MG63 (cell line): ENCODE data around the gene ADPRM. TPM values are rescaled to one million over a fixed set of nuclear protein-coding genes. Genes with fewer than 3 reads are reported as not detected.
"Not testable (repeated sequence)": the region's sequence is repeated elsewhere in the genome, so short reads cannot be mapped to it uniquely, and the experiment has no call there.

Experiments used
- DNase-seq: peaks from one replicate; pipeline ENCODE4 v3.0.0-alpha.2; 2020
- H3K27me3 ChIP-seq: fragments of 250-450 bp; sonication (Bioruptor Pico); 2 replicates; pipeline ENCODE4 v1.5.1; 2020; ENCODE audit warnings: mild to moderate bottlenecking, moderate library complexity
- H3K36me3 ChIP-seq: fragments of 250-450 bp; sonication (Bioruptor Pico); 2 replicates; pipeline ENCODE4 v1.5.1; 2020; ENCODE audit warnings: mild to moderate bottlenecking, moderate library complexity
- H3K4me3 ChIP-seq: fragments of 250-450 bp; sonication (Bioruptor Pico); 2 replicates; pipeline ENCODE4 v1.5.1; 2020; ENCODE audit warnings: mild to moderate bottlenecking, moderate library complexity
- H3K9me3 ChIP-seq: fragments of 250-450 bp; sonication (Bioruptor Pico); 2 replicates; pipeline ENCODE4 v1.5.1; 2020; ENCODE audit warnings: mild to moderate bottlenecking, moderate library complexity
- total RNA-seq: library from RNA; depleted of rRNA; stranded (reverse); fragments of >200 nt; shearing (Covaris generic); gene quantifications from 2 replicates; pipeline ENCODE4 v1.2.3, GENCODE V29; 2014; ENCODE audit warnings: low replicate concordance

The ADPRM gene
- total RNA-seq, 1 experiment from 2014 or later, result 12.5 TPM

DNA sequence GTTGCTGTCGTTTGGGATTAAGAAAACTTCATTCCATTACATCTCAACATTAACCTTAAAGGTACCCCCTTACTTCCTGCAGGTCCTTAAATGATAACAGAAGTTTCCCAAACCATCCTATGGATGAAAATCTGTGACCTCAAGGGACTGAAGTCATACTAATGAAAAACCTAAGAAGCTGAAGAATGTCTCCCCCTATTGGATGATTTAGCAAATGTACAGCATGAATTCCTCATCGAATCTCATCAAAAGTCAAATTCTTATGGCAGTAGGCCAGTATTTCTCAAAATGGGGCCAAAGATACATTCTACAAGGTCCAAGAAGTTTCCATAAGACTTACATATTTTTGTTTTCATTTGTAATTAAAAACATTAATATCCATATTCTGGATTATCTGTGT, 13.5 kb upstream of the ADPRM start:
- DNase-seq, result no peak

DNA sequence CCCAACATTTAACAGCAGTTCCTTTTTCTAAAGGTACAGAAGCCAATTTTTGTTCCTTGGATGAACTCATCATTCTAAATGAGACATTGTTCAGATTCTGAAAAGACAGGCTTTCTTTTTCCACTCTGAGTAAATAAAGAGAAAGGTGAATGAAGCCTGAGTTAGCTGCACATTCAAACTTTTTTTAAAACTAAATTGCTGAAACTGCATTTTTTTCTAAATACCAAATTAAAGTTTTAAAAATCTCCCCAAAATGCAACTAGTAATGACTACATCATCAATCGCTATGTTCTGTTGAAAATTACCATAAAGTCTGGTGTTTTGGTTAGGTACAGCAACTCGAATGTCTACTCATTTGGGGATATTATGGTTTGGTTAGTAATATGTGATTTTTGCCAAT, 9.9 kb upstream of the ADPRM start:
- no peak for DNase-seq
- Histone ChIP-seq H3K36me3 (peaks cover 82% of the 10 kb centered on the region), H3K9me3 (no peaks in the 10 kb centered on the region), H3K27me3 (no peaks in the 10 kb centered on the region), H3K4me3 (no peak overlapping the region)

More for the DNA sequence above, 13.5 kb upstream of the ADPRM start:
- H3K27me3 ChIP-seq, result no peaks in the 10 kb centered on the region
- no peak overlapping the region for H3K4me3 ChIP-seq
- no peaks in the 10 kb centered on the region for H3K9me3 ChIP-seq
- H3K36me3 ChIP-seq, result peaks cover 85% of the 10 kb centered on the region

DNA sequence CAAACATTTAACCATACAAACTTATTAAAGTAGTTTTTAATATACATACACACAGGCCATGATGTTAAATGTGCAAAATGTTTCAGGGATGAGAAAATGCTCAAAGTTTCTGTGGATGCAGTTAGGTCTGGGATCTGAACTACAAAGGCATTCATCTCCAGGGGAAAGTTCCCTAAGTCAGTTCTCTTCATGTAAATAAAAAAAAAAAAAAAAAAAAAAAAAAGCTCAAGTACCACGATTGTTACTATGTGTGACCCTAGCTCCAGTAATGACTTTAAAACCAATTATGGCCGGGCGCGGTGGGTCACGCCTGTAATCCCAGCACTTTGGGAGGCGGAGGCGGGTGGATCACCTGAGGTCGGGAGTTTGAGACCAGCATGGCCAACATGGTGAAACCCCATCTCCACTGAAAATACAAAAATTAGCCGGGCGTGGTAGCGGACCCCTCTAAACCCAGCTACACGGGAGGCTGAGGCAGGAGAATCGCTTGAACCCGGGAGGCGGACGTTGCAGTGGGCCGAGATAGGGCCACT, 1.5 kb upstream of the ADPRM start:
- not testable (repeated sequence) for H3K27me3 ChIP-seq, DNase-seq, H3K9me3 ChIP-seq
- Histone ChIP-seq H3K36me3 (peaks cover 52% of the 10 kb centered on the region), H3K4me3 (peak overlapping the region; percentile 88)

DNA sequence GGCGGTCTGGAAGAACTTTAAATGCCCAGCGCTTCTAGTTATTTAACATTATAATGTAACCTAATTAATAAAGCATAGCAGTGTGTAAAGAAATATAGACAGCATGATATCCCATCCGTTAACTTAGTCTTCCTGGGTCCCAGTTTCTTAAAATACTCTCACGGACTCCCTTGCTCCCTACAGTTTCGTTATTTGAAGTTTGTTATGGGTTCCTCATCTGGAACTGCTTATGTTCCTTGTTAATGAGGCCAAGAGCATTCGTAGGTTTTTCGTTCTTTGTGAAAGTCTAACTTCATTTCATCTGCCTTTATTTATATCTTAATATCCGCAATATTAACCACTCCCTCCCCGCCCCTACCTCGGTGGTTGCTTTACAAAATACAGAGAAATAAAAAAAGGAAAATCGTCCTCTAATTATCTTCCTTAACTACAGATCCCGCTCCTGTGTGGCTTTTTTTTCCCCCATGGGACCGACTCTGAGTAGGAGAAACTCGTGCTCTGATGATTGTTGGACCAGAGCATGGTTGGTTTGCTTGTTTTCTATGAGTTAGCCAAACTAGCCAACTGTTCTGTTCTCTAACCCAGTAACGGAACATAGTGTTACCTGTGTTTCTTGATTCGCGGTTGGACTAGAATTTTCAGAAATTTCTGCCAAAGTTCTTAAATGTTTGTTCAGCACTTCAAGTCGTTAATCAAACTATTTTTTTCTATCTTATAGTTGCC, 863 bp downstream of the ADPRM start:
- Histone ChIP-seq H3K36me3 (peaks cover 31% of the 10 kb centered on the region), H3K9me3 (no peaks in the 10 kb centered on the region), H3K4me3 (peak overlapping the region; percentile 88), H3K27me3 (no peaks in the 10 kb centered on the region)
- DNase-seq, result no peak

DNA sequence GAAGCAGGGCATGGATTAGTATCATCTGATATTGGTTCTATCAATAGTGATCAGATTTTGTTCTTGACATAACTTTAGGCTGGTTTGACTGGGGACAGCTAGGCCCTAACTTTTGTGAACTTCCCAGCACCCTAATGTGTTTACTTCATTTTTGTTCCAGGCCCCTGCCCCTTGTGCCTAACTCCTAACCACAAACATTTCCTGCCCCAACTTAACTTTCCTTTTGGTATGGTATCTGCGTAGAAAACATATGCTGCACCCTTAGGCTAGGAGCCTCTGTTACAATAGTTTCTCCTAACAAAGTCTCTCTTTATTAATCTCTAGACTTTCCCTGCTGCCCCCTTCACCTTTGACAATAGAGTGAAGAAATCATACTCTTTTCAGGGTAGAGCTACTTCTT, 2.5 kb downstream of the ADPRM start:
- no peak overlapping the region for H3K4me3 ChIP-seq
- H3K27me3 ChIP-seq, result no peaks in the 10 kb centered on the region
- no peak for DNase-seq
- H3K36me3 ChIP-seq, result peaks cover 18% of the 10 kb centered on the region
- H3K9me3 ChIP-seq, result no peaks in the 10 kb centered on the region

DNA sequence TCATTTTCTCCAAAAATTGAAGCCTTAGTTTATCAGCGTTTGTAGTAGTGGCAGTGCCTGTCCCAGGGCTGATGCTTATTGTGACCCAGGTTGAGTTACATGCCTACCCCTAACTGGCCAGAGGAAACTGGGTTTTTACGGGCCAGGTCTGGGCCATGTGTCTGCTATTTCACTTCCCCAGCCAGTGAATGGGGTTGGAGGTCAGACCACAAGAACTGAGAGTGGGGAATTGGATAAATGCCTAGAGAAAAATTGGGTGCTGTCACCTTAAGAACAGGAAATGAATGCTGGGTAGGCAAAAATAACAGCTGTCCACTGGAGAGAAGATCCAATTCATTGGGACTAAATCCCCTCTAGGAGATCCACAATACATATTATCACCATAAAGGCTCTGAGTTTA, 5.2 kb downstream of the ADPRM start:
- H3K4me3 ChIP-seq, result no peak overlapping the region
- H3K9me3 ChIP-seq, result no peaks in the 10 kb centered on the region
- H3K27me3 ChIP-seq, result no peaks in the 10 kb centered on the region
- no peak for DNase-seq
- peaks cover 31% of the 10 kb centered on the region for H3K36me3 ChIP-seq

DNA sequence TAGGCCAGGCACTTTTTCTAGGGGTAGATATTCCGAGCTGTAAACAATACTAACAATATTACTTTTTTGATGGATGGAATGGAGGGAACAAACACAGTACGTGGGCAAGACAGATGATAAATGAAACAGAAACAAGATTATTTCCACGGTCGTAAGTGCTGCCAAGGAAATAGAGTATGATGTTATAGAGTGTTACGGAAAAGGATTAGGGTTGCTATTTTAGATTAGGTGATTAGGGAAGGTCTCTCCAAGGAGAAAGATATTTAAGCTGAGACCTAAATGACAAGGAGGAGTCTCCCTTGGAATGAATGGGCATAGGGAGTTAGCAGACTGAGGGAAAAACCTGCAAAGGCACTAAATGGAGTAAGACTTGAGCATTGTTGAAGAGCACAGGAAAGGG, 8.3 kb downstream of the ADPRM start:
- Histone ChIP-seq H3K36me3 (peaks cover 57% of the 10 kb centered on the region), H3K27me3 (no peaks in the 10 kb centered on the region), H3K4me3 (no peak overlapping the region), H3K9me3 (no peaks in the 10 kb centered on the region)
- DNase-seq, result no peak

DNA sequence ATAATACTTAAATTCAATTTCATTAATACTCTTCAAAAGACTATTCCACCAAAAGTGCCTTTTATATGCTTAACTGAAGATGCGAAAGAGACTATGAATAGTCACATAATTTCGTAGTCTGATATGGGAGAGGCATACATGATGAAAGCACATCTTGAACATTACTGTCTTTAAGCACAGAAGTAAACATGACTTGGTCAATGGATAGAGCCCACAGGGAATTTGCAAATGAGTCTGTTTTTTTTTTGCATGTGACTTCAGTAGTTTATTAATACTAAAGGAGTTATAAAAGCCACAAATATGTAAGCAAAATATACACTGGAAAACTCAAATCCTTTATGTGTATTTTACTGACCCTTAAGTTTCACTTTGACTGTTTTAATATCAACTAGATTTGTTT, 15.9 kb downstream of the ADPRM start:
- Histone ChIP-seq H3K27me3 (no peaks in the 10 kb centered on the region), H3K4me3 (no peak overlapping the region), H3K9me3 (no peaks in the 10 kb centered on the region), H3K36me3 (peaks cover 48% of the 10 kb centered on the region)
- DNase-seq, result no peak

DNA sequence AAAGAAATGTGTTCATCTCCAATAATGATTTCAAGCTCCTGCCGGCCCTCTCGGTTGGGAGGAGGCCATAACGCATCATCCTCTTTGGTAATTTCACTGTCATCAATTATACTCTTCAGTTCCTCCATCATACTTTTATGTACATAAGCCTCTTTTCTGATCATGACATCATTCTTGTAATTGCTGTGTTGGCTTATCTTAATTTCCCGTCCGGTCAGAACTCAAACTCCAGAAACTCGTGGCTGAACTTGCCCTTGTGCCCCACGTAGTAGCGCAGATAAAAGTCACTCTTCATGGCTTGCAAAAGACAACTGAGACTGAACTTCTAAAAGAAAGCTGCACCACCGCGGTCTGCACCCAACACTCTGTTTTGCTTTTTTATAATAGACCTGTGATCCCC, 18.8 kb downstream of the ADPRM start:
- no peak overlapping the region for H3K4me3 ChIP-seq
- H3K27me3 ChIP-seq, result no peaks in the 10 kb centered on the region
- H3K36me3 ChIP-seq, result peaks cover 21% of the 10 kb centered on the region
- no peak for DNase-seq
- H3K9me3 ChIP-seq, result no peaks in the 10 kb centered on the region

DNA sequence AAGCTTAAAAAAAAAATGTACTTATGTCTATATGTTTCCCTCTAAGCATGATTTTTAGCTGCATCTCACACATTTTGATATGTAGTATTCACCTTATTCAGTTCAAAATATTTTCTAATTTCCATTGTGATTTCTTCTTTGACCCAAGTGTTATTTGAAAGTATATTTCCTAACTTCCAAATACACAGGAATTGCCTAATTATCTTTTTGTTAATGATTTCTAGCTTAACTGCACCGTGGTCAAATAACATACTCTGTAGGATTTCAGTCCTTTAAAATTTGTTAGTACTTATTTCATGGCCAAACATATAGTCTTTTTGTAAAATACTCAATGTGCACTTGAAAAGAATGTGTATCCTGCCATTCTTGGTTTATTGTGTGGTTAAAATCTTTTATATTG, 21.2 kb downstream of the ADPRM start:
- H3K9me3 ChIP-seq, result no peaks in the 10 kb centered on the region
- H3K36me3 ChIP-seq, result peaks cover 3% of the 10 kb centered on the region; the same call in 1 of the 2 replicates
- DNase-seq, result no peak
- H3K27me3 ChIP-seq, result no peaks in the 10 kb centered on the region
- H3K4me3 ChIP-seq, result no peak overlapping the region

DNA sequence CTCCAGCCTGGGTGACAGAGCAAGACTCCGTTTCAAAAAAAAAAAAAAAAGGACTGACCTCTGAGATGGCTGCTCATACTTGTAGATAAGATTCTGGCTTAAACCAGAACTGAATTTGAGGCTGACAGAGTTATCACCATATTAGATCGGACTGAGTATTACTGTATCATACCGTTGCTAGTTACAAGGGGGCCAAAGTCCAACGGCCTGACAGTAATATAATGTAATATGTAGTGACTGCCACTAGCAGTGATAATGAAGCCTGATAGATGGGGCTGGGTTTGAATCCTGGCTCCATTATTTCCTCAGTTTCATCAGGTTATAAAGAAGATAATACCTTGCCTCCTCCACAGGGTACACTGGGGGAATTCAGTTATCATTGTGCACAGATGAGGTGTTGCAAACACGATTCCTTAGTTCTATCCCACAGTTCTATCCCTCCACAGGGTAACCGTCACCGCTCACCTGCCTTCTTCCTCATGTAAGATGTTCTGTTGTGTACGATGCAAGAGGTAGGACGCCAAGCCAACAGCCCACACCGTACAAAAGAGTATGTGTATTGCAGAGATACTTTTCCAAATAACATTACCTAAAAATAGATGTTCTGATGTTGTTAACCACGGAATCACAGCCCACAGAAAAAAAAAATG, 27.3 kb downstream of the ADPRM start:
- Histone ChIP-seq H3K9me3 (no peaks in the 10 kb centered on the region), H3K4me3 (no peak overlapping the region), H3K36me3 (no peaks in the 10 kb centered on the region), H3K27me3 (no peaks in the 10 kb centered on the region)
- no peak for DNase-seq

DNA sequence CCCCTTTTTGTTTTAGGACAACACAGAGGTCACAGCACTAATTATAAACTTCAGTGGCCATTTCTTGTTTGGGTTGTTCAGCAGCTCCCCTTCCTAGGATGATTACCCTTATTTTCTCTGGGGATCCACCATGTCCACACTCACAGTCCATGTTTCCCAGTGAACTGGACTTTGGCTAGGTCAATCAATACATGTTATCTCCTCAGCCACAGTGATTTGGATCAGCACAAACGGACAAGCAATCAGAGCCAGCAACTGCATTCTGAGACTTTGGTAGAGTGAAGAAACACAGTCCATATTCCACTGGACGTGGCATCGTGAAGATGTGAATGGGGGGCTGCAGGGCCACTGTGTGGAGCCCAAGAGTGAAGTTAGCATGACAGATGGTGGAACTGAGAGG, 27.9 kb downstream of the ADPRM start:
- H3K4me3 ChIP-seq, result no peak overlapping the region
- no peaks in the 10 kb centered on the region for H3K27me3 ChIP-seq
- no peaks in the 10 kb centered on the region for H3K9me3 ChIP-seq
- H3K36me3 ChIP-seq, result no peaks in the 10 kb centered on the region
- no peak for DNase-seq

DNA sequence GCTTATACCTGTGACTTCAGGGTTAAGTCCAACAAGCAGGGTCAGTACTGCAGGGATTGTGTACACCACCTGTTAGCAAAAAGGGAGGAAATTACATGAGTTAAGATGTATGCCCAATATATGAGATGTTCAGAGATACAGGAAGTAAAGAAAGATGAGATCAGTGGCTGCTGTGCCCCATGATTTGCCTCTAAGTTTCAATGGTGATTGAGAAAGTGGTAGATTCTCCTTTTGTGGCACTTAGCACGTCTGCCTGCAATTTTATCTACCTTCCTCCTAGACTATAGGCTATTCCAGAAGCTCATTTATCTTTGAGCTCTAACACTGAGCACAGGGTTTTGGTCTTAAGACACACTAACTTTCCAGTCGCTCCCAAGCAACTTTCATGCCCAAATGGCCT, 28.8 kb downstream of the ADPRM start:
- H3K36me3 ChIP-seq, result no peaks in the 10 kb centered on the region
- no peak for DNase-seq
- H3K27me3 ChIP-seq, result no peaks in the 10 kb centered on the region
- H3K4me3 ChIP-seq, result no peak overlapping the region
- H3K9me3 ChIP-seq, result no peaks in the 10 kb centered on the region

DNA sequence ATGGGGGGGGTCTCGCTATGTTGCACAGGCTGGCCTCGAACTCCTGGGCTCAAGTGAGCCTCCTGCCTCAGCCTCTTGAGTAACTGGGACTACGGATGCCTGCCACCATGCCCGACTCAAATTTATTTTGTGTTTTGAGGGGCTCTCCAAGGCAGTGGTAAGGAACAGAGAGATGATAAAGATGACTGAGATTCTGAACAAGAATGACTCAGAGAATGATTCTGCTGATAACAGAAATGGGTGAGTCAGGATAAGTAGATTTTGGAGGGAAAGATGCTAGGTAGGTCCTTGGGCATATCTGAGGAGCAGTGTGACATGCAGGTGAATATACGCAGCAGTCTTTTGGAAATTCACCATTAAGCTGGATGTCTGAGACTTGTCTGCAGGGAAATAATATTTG, 29.8 kb downstream of the ADPRM start:
- no peak overlapping the region for H3K4me3 ChIP-seq

DNA sequence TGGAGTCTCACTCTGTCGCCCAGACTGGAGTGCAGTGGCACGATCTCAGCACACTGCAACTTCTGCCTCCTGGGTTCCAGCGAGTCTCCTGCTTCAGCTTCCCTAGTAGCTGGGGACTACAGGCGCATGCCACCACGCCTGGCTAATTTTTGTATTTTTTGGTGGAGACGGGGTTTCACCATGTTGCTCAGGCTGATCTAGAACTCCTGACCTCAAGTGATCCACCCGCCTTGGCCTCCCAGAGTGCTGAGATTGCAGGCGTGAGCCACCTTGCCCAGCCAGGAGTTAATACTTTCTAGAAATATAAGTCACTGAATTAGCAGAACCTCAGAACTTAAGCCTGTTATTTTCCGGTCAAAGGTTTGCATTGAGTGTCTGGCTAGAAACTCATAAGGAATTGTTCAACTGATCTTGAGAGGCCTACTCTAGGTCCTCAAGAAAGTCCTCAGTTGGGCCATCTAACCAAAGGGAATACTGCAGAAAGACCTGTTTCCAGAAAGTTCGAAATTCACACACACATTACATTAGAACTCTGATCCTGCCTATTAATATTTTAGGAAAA, 31.0 kb downstream of the ADPRM start:
- Histone ChIP-seq H3K4me3 (no peak overlapping the region), H3K36me3 (no peaks in the 10 kb centered on the region), H3K9me3 (no peaks in the 10 kb centered on the region), H3K27me3 (no peaks in the 10 kb centered on the region)
- DNase-seq, result no peak

More for the DNA sequence above, 29.8 kb downstream of the ADPRM start:
- H3K9me3 ChIP-seq, result no peaks in the 10 kb centered on the region
- H3K27me3 ChIP-seq, result no peaks in the 10 kb centered on the region
- no peaks in the 10 kb centered on the region for H3K36me3 ChIP-seq
- DNase-seq, result no peak

DNA sequence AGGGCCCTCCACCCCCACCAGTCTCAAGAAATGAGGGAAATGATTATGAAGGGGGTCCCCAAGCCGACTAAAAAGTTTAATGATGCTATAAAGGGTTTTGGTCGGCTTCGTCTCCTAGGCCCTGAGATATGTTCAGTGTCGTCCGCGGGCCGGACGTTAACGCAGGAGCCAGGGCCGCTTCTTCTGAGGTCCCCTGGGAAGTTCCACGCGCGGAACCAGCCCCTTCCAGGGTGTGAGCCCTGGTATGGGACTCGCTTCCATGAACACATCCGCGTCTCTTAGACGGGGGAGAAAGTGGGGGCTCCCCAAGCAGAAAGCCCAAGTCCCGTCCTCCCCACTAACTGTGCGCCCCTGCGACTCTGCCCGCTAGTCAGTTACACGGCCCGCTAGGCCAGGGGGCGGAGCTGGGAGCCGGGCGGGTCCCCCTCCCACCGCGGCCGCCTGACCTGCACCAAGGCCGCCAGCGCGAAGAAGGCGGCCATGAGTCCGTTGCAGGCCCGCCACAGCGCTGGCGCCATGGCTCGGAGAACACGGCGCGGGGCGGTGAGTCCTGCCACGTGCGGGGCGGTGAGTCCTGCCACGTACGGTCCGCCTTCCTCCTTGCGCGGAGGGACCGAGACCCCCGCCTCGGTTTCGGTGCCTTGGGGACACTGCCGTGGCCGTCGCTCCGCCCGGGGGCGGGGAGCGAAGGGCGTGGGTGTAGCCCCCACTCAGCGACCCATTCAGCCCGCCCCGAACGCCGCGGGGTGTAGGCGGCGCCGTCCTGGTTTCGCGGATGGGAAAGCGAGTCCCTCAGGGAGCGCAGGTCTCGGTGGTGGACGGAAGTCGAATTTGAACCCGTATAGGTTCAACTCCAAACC, 32.2 kb downstream of the ADPRM start, which contains the start of gene TMEM220:
TMEM220 (minus strand) TSS at position 690 of the 860 bp plus-strand sequence; CDS start at position 518, 172 bp downstream.
- no peaks in the 10 kb centered on the region for H3K27me3 ChIP-seq

DNA sequence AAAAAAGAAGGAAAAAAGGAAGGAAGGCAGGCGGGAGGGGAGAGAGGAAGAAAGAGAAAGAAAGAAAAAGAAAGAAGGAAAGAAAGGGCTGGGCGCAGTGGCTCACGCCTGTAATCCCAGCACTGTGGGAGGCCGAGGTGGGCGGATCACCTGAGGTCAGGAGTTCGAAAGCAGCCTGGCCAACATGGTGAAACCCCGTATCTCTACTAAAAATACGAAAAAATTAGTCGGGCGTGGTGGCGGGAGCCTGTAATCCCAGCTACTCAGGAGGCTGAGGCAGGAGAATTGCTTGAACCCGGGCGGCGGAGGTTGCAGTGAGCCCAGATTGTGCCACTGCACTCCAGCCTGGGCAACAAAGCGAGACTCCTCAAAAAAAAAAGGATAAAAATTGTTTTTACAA, 32.9 kb downstream of the ADPRM start:
- H3K4me3 ChIP-seq, result peak overlapping the region; percentile 68
- not testable (repeated sequence) for DNase-seq, H3K9me3 ChIP-seq, H3K27me3 ChIP-seq, H3K36me3 ChIP-seq

More for the DNA sequence above, 32.2 kb downstream of the ADPRM start, which contains the start of gene TMEM220:
- Histone ChIP-seq H3K9me3 (no peaks in the 10 kb centered on the region), H3K36me3 (no peaks in the 10 kb centered on the region), H3K4me3 (peak within 1 kb of the TSS; percentile 68)
- DNase-seq, result peak; percentile 81
